Adrenal gland (tissue), 19 donors: ENCODE measurements around the gene SPRR5. TPM values are rescaled to one million over a fixed set of nuclear protein-coding genes. Genes with fewer than 3 reads are reported as not detected.

ENCODE experiments used
- DNase-seq, 7 donors: peaks; one replicate each; pipeline ENCODE4 v3.0.0-alpha.2; 2019 to 2020
- H3K27ac ChIP-seq, 5 donors: fragments of 200-600 bp; sonication (generic) in 4 of 5; 1 replicate in 3 of 5; 2 replicates in 2 of 5; pipeline versions ENCODE4 v1.5.1 to v1.8.0; 2016 to 2020; ENCODE audit warnings: mild to moderate bottlenecking in 1 of 5
- H3K27me3 ChIP-seq: fragments of 200-600 bp; 2 replicates; pipeline ENCODE4 v1.8.0; 2021
- H3K36me3 ChIP-seq, 2 donors: fragments of 200-600 bp; replicated peaks in 1 of 2; 1 replicate in 1 of 2; 2 replicates in 1 of 2; pipeline versions ENCODE4 v1.5.1 to v1.8.0; 2018 to 2022
- H3K4me1 ChIP-seq, 2 donors: fragments of 200-600 bp; replicated peaks in 1 of 2; 1 replicate in 1 of 2; 2 replicates in 1 of 2; pipeline versions ENCODE4 v1.5.1 to v1.8.0; 2018 to 2021
- H3K4me3 ChIP-seq, 4 donors: fragments of 200-600 bp; sonication (generic) in 3 of 4; one replicate each; pipeline ENCODE4 v1.5.1; 2016 to 2018
- H3K9me3 ChIP-seq, 3 donors: fragments of 200-600 bp; sonication (generic) in 1 of 3; replicated peaks in 1 of 3; 1 replicate in 2 of 3; 2 replicates in 1 of 3; pipeline versions ENCODE4 v1.5.1 to v1.8.0; 2016 to 2021
- POLR2A ChIP-seq, 2 donors: fragments of 450-650 bp; IDR thresholded peaks; one replicate each; pipeline ENCODE4 v1.6.1; 2017; ENCODE audit warnings: antibody characterized with exemption in 2 of 2, mild to moderate bottlenecking in 2 of 2, moderate library complexity in 1 of 2
- WGBS, 4 donors: extraction: QIAGEN DNeasy Blood & Tissue Kit in 2 of 4; methylation state at CpG; one replicate each; pipeline versions ENCODE4 v1.1.5 to v1.1.7; 2013 to 2017; 5-methylcytosine and 5-hydroxymethylcytosine counted together
- intact Hi-C, 2 donors: fragments of 100-400 bp; cut with DNase I; formaldehyde crosslinking; loops; one replicate each; pipeline versions ENCODE4 v1.14.1 to v1.15.0; 2022 to 2023
- long read RNA-seq, 10 donors: library from polyadenylated mRNA in 3 of 10; unstranded in 2 of 10; stranded (forward) in 1 of 10; transcript quantifications; one replicate each; pipeline ENCODE4 v2.0.0 and lab custom pipeline, GENCODE V29; 2021 to 2026
- polyA plus RNA-seq, 3 donors: library from polyadenylated mRNA; stranded (reverse); fragments of 200-250 nt in 2 of 3; fragments of 350-450 nt in 1 of 3; fragmentation: Illumina TruSeq in 1 of 3; extraction: RNeasy Lipid Tissue Mini Kit (QIAGEN cat#74804) in 1 of 3; gene quantifications; one replicate each; pipeline ENCODE4 v1.2.3, GENCODE V29; 2013 to 2014
- total RNA-seq, 9 donors: library from RNA; depleted of rRNA in 4 of 9; stranded (reverse); fragments of >200 nt in 4 of 9; fragments of 120-200 nt in 1 of 9; fragmentation: NEBNext Ultra II Directional in 1 of 9; extraction: Animal tissue kit (Norgen Biotek cat#: 25700) in 1 of 9; gene quantifications; one replicate each; pipeline versions ENCODE4 v1.1.0 to v1.2.4, GENCODE V29; 2013 to 2023
- TF ChIP-seq, protein P1 (sequence below), 6 experiments: fragments of 450-650 bp in 4 of 6; fragments of 200-600 bp in 2 of 6; sonication (generic) in 1 of 6; IDR thresholded peaks; 1 replicate in 5 of 6; 2 replicates in 1 of 6; pipeline versions ENCODE4 v1.5.1 to v1.8.0; 2016 to 2021; ENCODE audit warnings: antibody characterized with exemption in 6 of 6, mild to moderate bottlenecking in 2 of 6, moderate library complexity in 1 of 6
- donor health status: healthy with polysubstance abuse.
- donor health status: Bipolar disorder and iron deficiency.
- donor health status: DM: yes; HTN: yes; CAD: no.
- donor health status: DM: no; HTN: no; CAD: no.
- donor health status: DM: no; HTN: no; CAD: no.
- donor health status: DM: yes; HTN: yes; CAD: no.

SPRR5 gene, protein sequence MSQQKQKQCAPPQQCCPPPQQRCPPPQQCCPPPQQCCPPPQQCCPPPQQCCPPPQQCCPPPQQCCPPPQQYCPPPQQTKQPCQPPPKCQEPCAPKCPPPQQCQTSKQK
- total RNA-seq: not detected
- polyA plus RNA-seq: not detected
- long read RNA-seq, donor 1: 0 reads
- long read RNA-seq, donor 2: 0 reads
- long read RNA-seq, donor 3: 0 reads
- long read RNA-seq, donor 4: 0 reads
- long read RNA-seq, donor 5: 0 reads
- long read RNA-seq, donor 6: 0 reads
- long read RNA-seq, donor 7: 0 reads
- long read RNA-seq, donor 8: 0 reads
- long read RNA-seq, donor 9: 0 reads
- long read RNA-seq, donor 10: 0 reads

DNA sequence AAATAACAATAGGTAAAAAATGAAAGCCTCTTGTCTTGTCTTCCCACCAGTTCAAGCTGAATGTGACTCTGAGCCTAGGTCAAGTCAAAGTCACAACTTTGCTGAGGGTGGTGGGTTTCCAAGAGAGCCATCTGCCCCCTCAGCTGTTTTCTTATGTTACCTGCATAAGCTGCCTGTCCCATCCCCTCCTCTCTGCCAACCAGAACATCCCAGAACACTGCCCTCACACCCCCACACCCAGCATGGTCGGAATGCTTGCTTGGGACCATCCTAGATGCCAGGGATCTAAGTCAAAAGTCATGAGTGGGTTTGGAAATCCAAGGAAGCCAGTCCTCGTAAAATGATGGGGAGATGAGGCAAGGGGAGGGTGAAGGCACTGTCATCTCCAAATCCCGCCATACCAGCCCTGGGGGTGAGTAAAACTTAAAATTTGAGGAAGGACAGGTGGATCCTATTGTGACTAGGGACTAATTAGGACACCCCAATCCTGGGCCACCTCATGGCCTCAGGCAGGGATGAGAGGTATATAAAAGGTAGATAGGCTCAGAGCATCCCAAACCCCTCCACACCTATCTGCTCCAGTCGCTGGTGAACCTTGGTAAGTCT is at the start of gene SPRR5:
TSS of gene SPRR5 (plus strand) at position 556 of the 606 bp plus-strand sequence. CDS start 1,349 bp downstream, outside the sequence.
- Histone ChIP-seq H3K27me3 (no peaks in the 10 kb centered on the region), H3K9me3 (no peaks in the 10 kb centered on the region), H3K36me3 (no peaks in the 10 kb centered on the region), H3K27ac (no peak within 1 kb of the TSS), H3K4me1 (no peaks in the 10 kb centered on the region), H3K4me3 (no peak within 1 kb of the TSS)
- 76 to 85% (median 84%) methylated on average over 4 of the region's 4 CpGs for WGBS, 4 donors
- intact Hi-C loops: no loop called here
- DNase-seq: no peak
- TF ChIP-seq POLR2A (IDR thresholded peaks at IDR 0.05): no peak
- TF ChIP-seq, protein P1, sequence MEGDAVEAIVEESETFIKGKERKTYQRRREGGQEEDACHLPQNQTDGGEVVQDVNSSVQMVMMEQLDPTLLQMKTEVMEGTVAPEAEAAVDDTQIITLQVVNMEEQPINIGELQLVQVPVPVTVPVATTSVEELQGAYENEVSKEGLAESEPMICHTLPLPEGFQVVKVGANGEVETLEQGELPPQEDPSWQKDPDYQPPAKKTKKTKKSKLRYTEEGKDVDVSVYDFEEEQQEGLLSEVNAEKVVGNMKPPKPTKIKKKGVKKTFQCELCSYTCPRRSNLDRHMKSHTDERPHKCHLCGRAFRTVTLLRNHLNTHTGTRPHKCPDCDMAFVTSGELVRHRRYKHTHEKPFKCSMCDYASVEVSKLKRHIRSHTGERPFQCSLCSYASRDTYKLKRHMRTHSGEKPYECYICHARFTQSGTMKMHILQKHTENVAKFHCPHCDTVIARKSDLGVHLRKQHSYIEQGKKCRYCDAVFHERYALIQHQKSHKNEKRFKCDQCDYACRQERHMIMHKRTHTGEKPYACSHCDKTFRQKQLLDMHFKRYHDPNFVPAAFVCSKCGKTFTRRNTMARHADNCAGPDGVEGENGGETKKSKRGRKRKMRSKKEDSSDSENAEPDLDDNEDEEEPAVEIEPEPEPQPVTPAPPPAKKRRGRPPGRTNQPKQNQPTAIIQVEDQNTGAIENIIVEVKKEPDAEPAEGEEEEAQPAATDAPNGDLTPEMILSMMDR (IDR thresholded peaks at IDR 0.05): no peak

GRCh38 chr1:152899027-152899426 is 48.0 kb upstream of the SPRR5 start:
- no peak for TF ChIP-seq POLR2A (IDR thresholded peaks at IDR 0.05)
- TF ChIP-seq, protein P1 (IDR thresholded peaks at IDR 0.05): no peak
- DNase-seq: no peak
- Histone ChIP-seq H3K36me3 (no peaks in the 10 kb centered on the region), H3K27ac (no peak overlapping the region), H3K27me3 (no peaks in the 10 kb centered on the region), H3K4me1 (no peaks in the 10 kb centered on the region), H3K9me3 (no peaks in the 10 kb centered on the region), H3K4me3 (no peak overlapping the region)
- 73 to 84% (median 81%) methylated on average over 4 of the region's 4 CpGs for WGBS, 4 donors
- intact Hi-C loops: no loop called here

DNA sequence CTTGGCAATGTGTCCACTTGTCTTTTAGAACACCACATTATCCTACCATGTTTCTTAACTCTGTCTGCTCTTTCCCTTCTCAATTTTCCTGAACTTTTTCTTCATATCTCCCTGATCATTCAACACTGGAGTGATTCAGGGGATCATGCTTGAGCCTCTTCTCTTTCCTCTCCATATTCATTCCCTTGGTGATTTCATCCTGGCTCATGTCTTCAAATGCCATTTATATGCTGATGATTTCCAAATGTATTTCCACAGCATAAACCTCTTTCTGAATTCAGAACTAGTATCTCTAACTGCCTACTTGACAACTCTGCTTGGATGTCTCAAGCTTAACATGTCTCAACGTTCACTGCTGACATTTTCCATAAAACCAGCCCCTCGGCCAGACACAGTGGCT is 47.1 kb upstream of the SPRR5 start:
- no peak for TF ChIP-seq POLR2A (IDR thresholded peaks at IDR 0.05)
- TF ChIP-seq, protein P1 (IDR thresholded peaks at IDR 0.05): no peak

DNA sequence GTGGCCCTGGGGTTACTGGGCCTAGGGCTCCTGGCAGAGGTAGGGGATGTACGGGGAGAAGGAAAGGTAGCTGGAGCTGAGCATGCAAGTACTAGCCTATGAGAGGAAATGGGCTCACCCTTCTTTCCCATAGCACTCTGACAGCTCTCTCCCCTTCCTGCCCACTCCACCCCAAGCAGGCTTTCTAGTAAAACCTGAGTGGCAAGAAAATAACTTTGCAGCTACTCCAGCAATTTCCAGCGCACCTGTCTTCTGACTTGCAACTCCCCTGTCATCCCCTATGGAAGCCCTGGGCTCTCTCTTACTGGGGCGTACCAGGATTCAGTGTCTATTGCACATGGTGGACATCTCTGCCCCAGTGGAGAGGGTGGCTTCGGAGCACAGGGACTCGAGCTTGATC is 45.4 kb upstream of the SPRR5 start:
- H3K27me3 ChIP-seq: no peaks in the 10 kb centered on the region
- H3K4me1 ChIP-seq: no peaks in the 10 kb centered on the region
- no peaks in the 10 kb centered on the region for H3K9me3 ChIP-seq
- H3K27ac ChIP-seq: no peak overlapping the region
- no peaks in the 10 kb centered on the region for H3K36me3 ChIP-seq
- TF ChIP-seq, protein P1 (IDR thresholded peaks at IDR 0.05): no peak
- TF ChIP-seq POLR2A (IDR thresholded peaks at IDR 0.05): no peak
- DNase-seq: no peak
- H3K4me3 ChIP-seq: no peak overlapping the region
- 78 to 82% (median 80%) methylated on average over 3 to 5 of the region's 5 CpGs for WGBS, 4 donors
- intact Hi-C loops: no loop called here

More for the DNA sequence above, 47.1 kb upstream of the SPRR5 start:
- WGBS, 4 donors: 63 to 78% (median 76%) methylated on average over 2 of the region's 2 CpGs
- intact Hi-C loops: no loop called here
- H3K4me1 ChIP-seq: no peaks in the 10 kb centered on the region
- no peak overlapping the region for H3K27ac ChIP-seq
- H3K9me3 ChIP-seq: no peaks in the 10 kb centered on the region
- H3K4me3 ChIP-seq: no peak overlapping the region
- no peaks in the 10 kb centered on the region for H3K27me3 ChIP-seq
- H3K36me3 ChIP-seq: no peaks in the 10 kb centered on the region
- no peak for DNase-seq
